ENCODE results near the gene RBMS1.
A peak's percentile ranks its signal among the peaks of the same experiment; 100 is the strongest.

RBMS1 gene

GRCh38 chr2:160332318-160332717 lies 161.3 kb downstream of the RBMS1 start:
- DNase-seq (ENCODE audit: low read depth): no peak

- no peak for DNase-seq (ENCODE audit: low read depth)
These were observed 162.2 kb downstream of the RBMS1 start for GRCh38 chr2:160331258-160332025.

GRCh38 chr2:160328811-160329527 lies 164.6 kb downstream of the RBMS1 start:
- DNase-seq (ENCODE audit: low read depth): no peak

- no peak for DNase-seq (ENCODE audit: low read depth)
These were observed 166.8 kb downstream of the RBMS1 start for GRCh38 chr2:160326786-160327185.

- no peak for DNase-seq (ENCODE audit: low read depth)
These were observed 168.2 kb downstream of the RBMS1 start for GRCh38 chr2:160325418-160325817.

GRCh38 chr2:160324917-160325316 lies 168.7 kb downstream of the RBMS1 start:
- no peak for DNase-seq (ENCODE audit: low read depth)

- peak; percentile 10 for DNase-seq (ENCODE audit: low read depth)
These were observed 169.3 kb downstream of the RBMS1 start for GRCh38 chr2:160324161-160324800.

GRCh38 chr2:160322320-160322719 lies 171.3 kb downstream of the RBMS1 start:
- DNase-seq (ENCODE audit: low read depth): no peak

- DNase-seq (ENCODE audit: low read depth): no peak
These were observed 172.6 kb downstream of the RBMS1 start for GRCh38 chr2:160321006-160321405.

- DNase-seq (ENCODE audit: low read depth): no peak
These were observed 173.9 kb downstream of the RBMS1 start for GRCh38 chr2:160319700-160320099.

GRCh38 chr2:160318218-160318617 lies 175.4 kb downstream of the RBMS1 start:
- no peak for DNase-seq (ENCODE audit: low read depth)

- DNase-seq (ENCODE audit: low read depth): no peak
These were observed 176.2 kb downstream of the RBMS1 start for GRCh38 chr2:160317181-160318099.

GRCh38 chr2:160315337-160315736 lies 178.3 kb downstream of the RBMS1 start:
- no peak for DNase-seq (ENCODE audit: low read depth)

- DNase-seq (ENCODE audit: low read depth): no peak
These were observed 183.3 kb downstream of the RBMS1 start for GRCh38 chr2:160310118-160310828.

GRCh38 chr2:160309585-160309984 lies 184.0 kb downstream of the RBMS1 start:
- DNase-seq (ENCODE audit: low read depth): no peak

GRCh38 chr2:160308915-160309314 lies 184.7 kb downstream of the RBMS1 start:
- DNase-seq (ENCODE audit: low read depth): no peak

GRCh38 chr2:160308476-160308875 lies 185.1 kb downstream of the RBMS1 start:
- DNase-seq (ENCODE audit: low read depth): no peak

- no peak for DNase-seq (ENCODE audit: low read depth)
These were observed 186.6 kb downstream of the RBMS1 start for GRCh38 chr2:160306985-160307384.

- no peak for DNase-seq (ENCODE audit: low read depth)
These were observed 188.4 kb downstream of the RBMS1 start for GRCh38 chr2:160305081-160305750.

- no peak for DNase-seq (ENCODE audit: low read depth)
These were observed 190.1 kb downstream of the RBMS1 start for GRCh38 chr2:160303527-160303926.

GRCh38 chr2:160303076-160303475 lies 190.5 kb downstream of the RBMS1 start:
- DNase-seq (ENCODE audit: low read depth): no peak
